ENCODE results near the gene PSME3. TPM values are rescaled to one million over a fixed set of nuclear protein-coding genes. Genes with fewer than 3 reads are reported as not detected.

The PSME3 gene
- total and polyA plus RNA-seq, 2 experiments from 2014 or later = 93.5 to 178 TPM

GRCh38 chr17:42845556-42845917, 12.3 kb downstream of the PSME3 start:
- Histone ChIP-seq H3K27ac (ENCODE audit: low read depth) (no peak overlapping the region), H2AFZ (no peak overlapping the region), H3K9me2 (ENCODE audit: insufficient read depth) (no peaks in the 10 kb centered on the region), H4K20me1 (replicated peaks; ENCODE audit: insufficient read depth) (peaks cover 16% of the 10 kb centered on the region), H3K36me3 (ENCODE audit: insufficient read depth) (peaks cover 29% of the 10 kb centered on the region), H3K4me2 (no peak overlapping the region), H3K27me3 (ENCODE audit: insufficient read depth) (no peaks in the 10 kb centered on the region), H3F3A (replicated peaks; ENCODE audit: low read depth) (peaks cover 18% of the 10 kb centered on the region; the same call in 1 of the 2 replicates), H3K4me3 (no peak overlapping the region), H3K4me1 (ENCODE audit: insufficient read depth) (no peaks in the 10 kb centered on the region), H3K79me2 (replicated peaks; ENCODE audit: insufficient read depth) (no peaks in the 10 kb centered on the region)
- no peak for TF ChIP-seq EZH2phosphoT487 (IDR thresholded peaks at IDR 0.05; ENCODE audit: unreplicated experiment)
- TF ChIP-seq, protein P1, sequence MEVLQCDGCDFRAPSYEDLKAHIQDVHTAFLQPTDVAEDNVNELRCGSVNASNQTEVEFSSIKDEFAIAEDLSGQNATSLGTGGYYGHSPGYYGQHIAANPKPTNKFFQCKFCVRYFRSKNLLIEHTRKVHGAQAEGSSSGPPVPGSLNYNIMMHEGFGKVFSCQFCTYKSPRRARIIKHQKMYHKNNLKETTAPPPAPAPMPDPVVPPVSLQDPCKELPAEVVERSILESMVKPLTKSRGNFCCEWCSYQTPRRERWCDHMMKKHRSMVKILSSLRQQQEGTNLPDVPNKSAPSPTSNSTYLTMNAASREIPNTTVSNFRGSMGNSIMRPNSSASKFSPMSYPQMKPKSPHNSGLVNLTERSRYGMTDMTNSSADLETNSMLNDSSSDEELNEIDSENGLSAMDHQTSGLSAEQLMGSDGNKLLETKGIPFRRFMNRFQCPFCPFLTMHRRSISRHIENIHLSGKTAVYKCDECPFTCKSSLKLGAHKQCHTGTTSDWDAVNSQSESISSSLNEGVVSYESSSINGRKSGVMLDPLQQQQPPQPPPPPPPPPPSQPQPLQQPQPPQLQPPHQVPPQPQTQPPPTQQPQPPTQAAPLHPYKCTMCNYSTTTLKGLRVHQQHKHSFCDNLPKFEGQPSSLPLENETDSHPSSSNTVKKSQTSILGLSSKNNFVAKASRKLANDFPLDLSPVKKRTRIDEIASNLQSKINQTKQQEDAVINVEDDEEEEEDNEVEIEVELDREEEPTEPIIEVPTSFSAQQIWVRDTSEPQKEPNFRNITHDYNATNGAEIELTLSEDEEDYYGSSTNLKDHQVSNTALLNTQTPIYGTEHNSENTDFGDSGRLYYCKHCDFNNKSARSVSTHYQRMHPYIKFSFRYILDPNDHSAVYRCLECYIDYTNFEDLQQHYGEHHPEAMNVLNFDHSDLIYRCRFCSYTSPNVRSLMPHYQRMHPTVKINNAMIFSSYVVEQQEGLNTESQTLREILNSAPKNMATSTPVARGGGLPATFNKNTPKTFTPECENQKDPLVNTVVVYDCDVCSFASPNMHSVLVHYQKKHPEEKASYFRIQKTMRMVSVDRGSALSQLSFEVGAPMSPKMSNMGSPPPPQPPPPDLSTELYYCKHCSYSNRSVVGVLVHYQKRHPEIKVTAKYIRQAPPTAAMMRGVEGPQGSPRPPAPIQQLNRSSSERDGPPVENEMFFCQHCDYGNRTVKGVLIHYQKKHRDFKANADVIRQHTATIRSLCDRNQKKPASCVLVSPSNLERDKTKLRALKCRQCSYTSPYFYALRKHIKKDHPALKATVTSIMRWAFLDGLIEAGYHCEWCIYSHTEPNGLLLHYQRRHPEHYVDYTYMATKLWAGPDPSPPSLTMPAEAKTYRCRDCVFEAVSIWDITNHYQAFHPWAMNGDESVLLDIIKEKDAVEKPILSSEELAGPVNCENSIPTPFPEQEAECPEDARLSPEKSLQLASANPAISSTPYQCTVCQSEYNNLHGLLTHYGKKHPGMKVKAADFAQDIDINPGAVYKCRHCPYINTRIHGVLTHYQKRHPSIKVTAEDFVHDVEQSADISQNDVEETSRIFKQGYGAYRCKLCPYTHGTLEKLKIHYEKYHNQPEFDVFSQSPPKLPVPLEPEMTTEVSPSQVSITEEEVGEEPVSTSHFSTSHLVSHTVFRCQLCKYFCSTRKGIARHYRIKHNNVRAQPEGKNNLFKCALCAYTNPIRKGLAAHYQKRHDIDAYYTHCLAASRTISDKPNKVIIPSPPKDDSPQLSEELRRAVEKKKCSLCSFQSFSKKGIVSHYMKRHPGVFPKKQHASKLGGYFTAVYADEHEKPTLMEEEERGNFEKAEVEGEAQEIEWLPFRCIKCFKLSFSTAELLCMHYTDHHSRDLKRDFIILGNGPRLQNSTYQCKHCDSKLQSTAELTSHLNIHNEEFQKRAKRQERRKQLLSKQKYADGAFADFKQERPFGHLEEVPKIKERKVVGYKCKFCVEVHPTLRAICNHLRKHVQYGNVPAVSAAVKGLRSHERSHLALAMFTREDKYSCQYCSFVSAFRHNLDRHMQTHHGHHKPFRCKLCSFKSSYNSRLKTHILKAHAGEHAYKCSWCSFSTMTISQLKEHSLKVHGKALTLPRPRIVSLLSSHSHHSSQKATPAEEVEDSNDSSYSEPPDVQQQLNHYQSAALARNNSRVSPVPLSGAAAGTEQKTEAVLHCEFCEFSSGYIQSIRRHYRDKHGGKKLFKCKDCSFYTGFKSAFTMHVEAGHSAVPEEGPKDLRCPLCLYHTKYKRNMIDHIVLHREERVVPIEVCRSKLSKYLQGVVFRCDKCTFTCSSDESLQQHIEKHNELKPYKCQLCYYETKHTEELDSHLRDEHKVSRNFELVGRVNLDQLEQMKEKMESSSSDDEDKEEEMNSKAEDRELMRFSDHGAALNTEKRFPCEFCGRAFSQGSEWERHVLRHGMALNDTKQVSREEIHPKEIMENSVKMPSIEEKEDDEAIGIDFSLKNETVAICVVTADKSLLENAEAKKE (CRISPR knock-in tag; IDR thresholded peaks at IDR 0.05) = no peak
- no peak for TF ChIP-seq ZNF114 (CRISPR knock-in tag; IDR thresholded peaks at IDR 0.05)
- Mint-ChIP-seq H3K27ac (no peak overlapping the region), H3K4me3 (no peak overlapping the region), H3K4me1 (peaks cover 3% of the 10 kb centered on the region; the same call in 1 of the 3 replicates), H3K9me3 (no peaks in the 10 kb centered on the region; the same call in 2 of the 3 replicates), H3K36me3 (ENCODE audit: low read depth) (peaks cover 56% of the 10 kb centered on the region), H3K27me3 (ENCODE audit: insufficient read depth, low read depth, poor library complexity) (peaks cover 7% of the 10 kb centered on the region)
- ATAC-seq = no peak
- no peak for DNase-seq (ENCODE audit: low spot score)

DNA sequence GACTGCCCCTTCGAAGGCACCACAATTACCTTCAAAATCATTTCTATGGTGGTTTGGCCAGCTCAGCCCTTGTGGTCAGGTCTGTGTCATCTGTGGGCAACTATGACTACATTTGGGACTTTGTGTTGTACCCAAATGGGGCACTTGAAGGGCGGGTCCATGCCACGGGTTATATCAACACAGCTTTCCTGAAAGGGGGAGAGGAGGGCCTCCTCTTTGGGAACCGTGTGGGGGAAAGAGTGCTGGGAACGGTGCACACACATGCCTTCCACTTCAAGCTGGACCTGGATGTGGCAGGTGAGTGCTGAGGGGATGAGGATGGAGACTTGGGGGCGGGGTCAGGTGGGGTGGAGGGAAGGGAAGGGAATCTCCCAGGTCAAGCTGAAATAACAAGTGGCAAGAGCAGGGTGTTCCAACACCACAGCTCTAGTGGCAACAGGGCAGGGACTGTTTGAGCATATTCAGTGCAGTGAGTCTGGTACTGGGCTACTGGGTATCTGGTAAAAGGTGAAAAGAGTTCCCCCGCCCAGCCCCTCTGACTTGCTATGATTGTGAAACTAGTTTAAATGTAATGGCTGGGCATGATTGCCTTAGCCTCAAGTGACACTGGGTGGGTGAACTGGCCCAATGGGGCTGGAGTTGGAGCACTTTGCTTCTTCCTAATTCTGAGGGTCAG, 12.9 kb downstream of the PSME3 start:
- peaks cover 4% of the 10 kb centered on the region for H3K27me3 Mint-ChIP-seq (ENCODE audit: insufficient read depth, low read depth, poor library complexity)
- no peak for ATAC-seq
- Histone ChIP-seq H3K27ac (ENCODE audit: low read depth) (no peak overlapping the region; the same call in 1 of the 2 replicates), H3K4me3 (no peak overlapping the region), H3K79me2 (replicated peaks; ENCODE audit: insufficient read depth) (no peaks in the 10 kb centered on the region), H4K20me1 (replicated peaks; ENCODE audit: insufficient read depth) (peaks cover 11% of the 10 kb centered on the region; the same call in 1 of the 2 replicates), H3K4me1 (ENCODE audit: insufficient read depth) (no peaks in the 10 kb centered on the region), H3K9me2 (ENCODE audit: insufficient read depth) (no peaks in the 10 kb centered on the region), H3K4me2 (no peak overlapping the region), H2AFZ (no peak overlapping the region), H3F3A (replicated peaks; ENCODE audit: low read depth) (0 out of 2 replicates have a peak, but pooled peaks cover 18% of the 10 kb centered on the region), H3K27me3 (ENCODE audit: insufficient read depth) (no peaks in the 10 kb centered on the region), H3K36me3 (ENCODE audit: insufficient read depth) (peaks cover 27% of the 10 kb centered on the region)
- no peaks in the 10 kb centered on the region; the same call in 2 of the 3 replicates for H3K9me3 Mint-ChIP-seq
- no peak overlapping the region for H3K4me3 Mint-ChIP-seq
- peaks cover 5% of the 10 kb centered on the region; the same call in 2 of the 3 replicates for H3K4me1 Mint-ChIP-seq
- no peak overlapping the region for H3K27ac Mint-ChIP-seq
- H3K36me3 Mint-ChIP-seq (ENCODE audit: low read depth) = peaks cover 53% of the 10 kb centered on the region
- no peak for TF ChIP-seq ETS1 (IDR thresholded peaks at IDR 0.05)
- no peak for TF ChIP-seq POLR2AphosphoS5 (IDR thresholded peaks at IDR 0.05; ENCODE audit: low read depth)
- no peak for TF ChIP-seq REST (IDR thresholded peaks at IDR 0.05; ENCODE audit: unreplicated experiment)
- TF ChIP-seq, protein P2, sequence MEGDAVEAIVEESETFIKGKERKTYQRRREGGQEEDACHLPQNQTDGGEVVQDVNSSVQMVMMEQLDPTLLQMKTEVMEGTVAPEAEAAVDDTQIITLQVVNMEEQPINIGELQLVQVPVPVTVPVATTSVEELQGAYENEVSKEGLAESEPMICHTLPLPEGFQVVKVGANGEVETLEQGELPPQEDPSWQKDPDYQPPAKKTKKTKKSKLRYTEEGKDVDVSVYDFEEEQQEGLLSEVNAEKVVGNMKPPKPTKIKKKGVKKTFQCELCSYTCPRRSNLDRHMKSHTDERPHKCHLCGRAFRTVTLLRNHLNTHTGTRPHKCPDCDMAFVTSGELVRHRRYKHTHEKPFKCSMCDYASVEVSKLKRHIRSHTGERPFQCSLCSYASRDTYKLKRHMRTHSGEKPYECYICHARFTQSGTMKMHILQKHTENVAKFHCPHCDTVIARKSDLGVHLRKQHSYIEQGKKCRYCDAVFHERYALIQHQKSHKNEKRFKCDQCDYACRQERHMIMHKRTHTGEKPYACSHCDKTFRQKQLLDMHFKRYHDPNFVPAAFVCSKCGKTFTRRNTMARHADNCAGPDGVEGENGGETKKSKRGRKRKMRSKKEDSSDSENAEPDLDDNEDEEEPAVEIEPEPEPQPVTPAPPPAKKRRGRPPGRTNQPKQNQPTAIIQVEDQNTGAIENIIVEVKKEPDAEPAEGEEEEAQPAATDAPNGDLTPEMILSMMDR (conservative IDR thresholded peaks at IDR 0.05; ENCODE audit: low read depth in 2 of 2) = no peak
- no peak for DNase-seq (ENCODE audit: low spot score)

Data from GM23338 (cell line).